ENCODE data around the gene NUDT1. TPM values are rescaled to one million over a fixed set of nuclear protein-coding genes. Genes with fewer than 3 reads are reported as not detected.

Gene NUDT1
- total RNA-seq, 1 experiment from 2014 or later, result 27.2 TPM

GRCh38 chr7:2198206-2198605, 43.8 kb upstream of the NUDT1 start:
- intact Hi-C loops (cut with micrococcal nuclease), result loop anchor here (10.0 kb wide), 1 partner anchor 623 kb away; the partner anchor contains the start of gene PSMG3
- peak; percentile 8 for DNase-seq (ENCODE audit: unreplicated experiment)
- POLR2A ChIA-PET, result no interaction called here
- Mint-ChIP-seq H3K27me3 (ENCODE audit: insufficient read depth, unreplicated experiment) (no peaks in the 10 kb centered on the region), H3K9me3 (ENCODE audit: unreplicated experiment) (no peaks in the 10 kb centered on the region), H3K4me3 (ENCODE audit: unreplicated experiment) (no peak overlapping the region), H3K36me3 (ENCODE audit: insufficient read depth, unreplicated experiment) (peaks cover 24% of the 10 kb centered on the region), H3K4me1 (ENCODE audit: insufficient read depth, unreplicated experiment) (no peaks in the 10 kb centered on the region), H3K27ac (ENCODE audit: low read depth, unreplicated experiment) (no peak overlapping the region)
- no peak for TF ChIP-seq CTCF (IDR thresholded peaks at IDR 0.05; ENCODE audit: unreplicated experiment)
- no TSS peak for BruUV-seq (replicated peaks)
- CTCF ChIA-PET, result no interaction called here

- H3K36me3 Mint-ChIP-seq (ENCODE audit: insufficient read depth, unreplicated experiment), result peaks cover 22% of the 10 kb centered on the region
- ChIA-PET CTCF (no interaction called here), POLR2A (no interaction called here)
- no TSS peak for BruUV-seq (replicated peaks)
- H3K27me3 Mint-ChIP-seq (ENCODE audit: insufficient read depth, unreplicated experiment), result no peaks in the 10 kb centered on the region
- no peaks in the 10 kb centered on the region for H3K9me3 Mint-ChIP-seq (ENCODE audit: unreplicated experiment)
- H3K4me1 Mint-ChIP-seq (ENCODE audit: insufficient read depth, unreplicated experiment), result no peaks in the 10 kb centered on the region
- no peak for DNase-seq (ENCODE audit: unreplicated experiment)
- no peak for TF ChIP-seq CTCF (IDR thresholded peaks at IDR 0.05; ENCODE audit: unreplicated experiment)
- no peak overlapping the region for H3K4me3 Mint-ChIP-seq (ENCODE audit: unreplicated experiment)
- no peak overlapping the region for H3K27ac Mint-ChIP-seq (ENCODE audit: low read depth, unreplicated experiment)
- intact Hi-C loops (cut with micrococcal nuclease), result loop anchor here (10.0 kb wide), 1 partner anchor 624 kb away; the partner anchor contains the start of gene PSMG3
These were observed 43.3 kb upstream of the NUDT1 start for GRCh38 chr7:2198760-2199159.

- intact Hi-C loops (cut with micrococcal nuclease), result loop anchor here (10.0 kb wide), 1 partner anchor 625 kb away; the partner anchor contains the start of gene PSMG3
- H3K27me3 Mint-ChIP-seq (ENCODE audit: insufficient read depth, unreplicated experiment), result no peaks in the 10 kb centered on the region
- H3K9me3 Mint-ChIP-seq (ENCODE audit: unreplicated experiment), result no peaks in the 10 kb centered on the region
- H3K36me3 Mint-ChIP-seq (ENCODE audit: insufficient read depth, unreplicated experiment), result peaks cover 16% of the 10 kb centered on the region
- no peak for TF ChIP-seq CTCF (IDR thresholded peaks at IDR 0.05; ENCODE audit: unreplicated experiment)
- no peak overlapping the region for H3K27ac Mint-ChIP-seq (ENCODE audit: low read depth, unreplicated experiment)
- ChIA-PET CTCF (no interaction called here), POLR2A (no interaction called here)
- H3K4me3 Mint-ChIP-seq (ENCODE audit: unreplicated experiment), result no peak overlapping the region
- no TSS peak for BruUV-seq (replicated peaks)
- DNase-seq (ENCODE audit: unreplicated experiment), result no peak
- no peaks in the 10 kb centered on the region for H3K4me1 Mint-ChIP-seq (ENCODE audit: insufficient read depth, unreplicated experiment)
These were observed 42.5 kb upstream of the NUDT1 start for GRCh38 chr7:2199528-2199927.

- Mint-ChIP-seq H3K27me3 (ENCODE audit: insufficient read depth, unreplicated experiment) (no peaks in the 10 kb centered on the region), H3K27ac (ENCODE audit: low read depth, unreplicated experiment) (no peak overlapping the region), H3K9me3 (ENCODE audit: unreplicated experiment) (no peaks in the 10 kb centered on the region), H3K4me1 (ENCODE audit: insufficient read depth, unreplicated experiment) (no peaks in the 10 kb centered on the region), H3K36me3 (ENCODE audit: insufficient read depth, unreplicated experiment) (peaks cover 16% of the 10 kb centered on the region), H3K4me3 (ENCODE audit: unreplicated experiment) (no peak overlapping the region)
- POLR2A ChIA-PET, result no interaction called here
- TF ChIP-seq CTCF (IDR thresholded peaks at IDR 0.05; ENCODE audit: unreplicated experiment), result no peak
- intact Hi-C loops (cut with micrococcal nuclease), result loop anchor here (10.0 kb wide), 2 partner anchors 535 to 625 kb away; partner anchors contain the start of gene PSMG3
- DNase-seq (ENCODE audit: unreplicated experiment), result no peak
- CTCF ChIA-PET, result interaction anchor here (1.3 kb wide), 1 partner anchor 9 kb away, joined by 5 read pairs; no protein-coding TSS in a partner anchor
- BruUV-seq (replicated peaks), result no TSS peak
These were observed 42.0 kb upstream of the NUDT1 start for GRCh38 chr7:2199956-2200583.

All from MCF 10A (cell line).